ENCODE data around the gene AFG1L.

- TF ChIP-seq TAF1 (IDR thresholded peaks at IDR 0.05; ENCODE audit: borderline replicate concordance, low read depth, low read length) (no peak), POLR2AphosphoS5 (IDR thresholded peaks at IDR 0.05; ENCODE audit: low read depth, low read length) (no peak)
Measured at GRCh38 chr6:108502832-108503231, 208.0 kb downstream of the AFG1L start.
